GM15510 (cell line): ENCODE results near the gene ZNF70.

ENCODE experiments used
- POLR2A ChIP-seq: IDR thresholded peaks from 3 replicates; pipeline ENCODE4 v1.6.1; 2011; ENCODE audit warnings: borderline replicate concordance; ENCODE audit not compliant: insufficient read length; ENCODE audit errors: extremely low read depth

ZNF70 gene

DNA sequence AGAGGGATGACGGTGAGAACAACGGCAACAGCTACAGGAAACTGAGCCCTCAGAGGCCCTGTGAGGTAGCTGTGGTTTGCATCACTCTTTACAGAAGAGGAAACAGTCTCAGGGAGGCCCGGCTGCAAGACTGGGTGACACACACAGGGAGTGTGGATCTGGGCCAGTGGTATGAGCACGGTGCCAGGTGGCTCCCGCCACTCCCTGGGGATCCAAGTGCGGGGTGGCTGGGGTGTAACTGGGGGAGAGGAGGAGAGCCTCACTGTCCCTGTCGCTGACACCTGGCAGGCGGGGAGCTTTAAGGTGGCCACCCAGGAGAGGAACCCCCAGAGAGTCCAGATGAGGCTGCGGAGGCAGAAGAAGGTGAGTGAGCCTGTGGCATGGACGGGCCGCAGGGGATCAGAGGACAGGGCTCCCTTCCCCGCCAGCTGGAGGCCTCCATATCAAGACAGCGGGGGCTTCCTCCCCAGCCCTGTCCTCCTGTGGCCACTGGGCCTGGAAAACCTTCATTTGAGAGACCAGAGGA is 54.5 kb downstream of the ZNF70 start:
- TF ChIP-seq POLR2A: peak; percentile 22

DNA sequence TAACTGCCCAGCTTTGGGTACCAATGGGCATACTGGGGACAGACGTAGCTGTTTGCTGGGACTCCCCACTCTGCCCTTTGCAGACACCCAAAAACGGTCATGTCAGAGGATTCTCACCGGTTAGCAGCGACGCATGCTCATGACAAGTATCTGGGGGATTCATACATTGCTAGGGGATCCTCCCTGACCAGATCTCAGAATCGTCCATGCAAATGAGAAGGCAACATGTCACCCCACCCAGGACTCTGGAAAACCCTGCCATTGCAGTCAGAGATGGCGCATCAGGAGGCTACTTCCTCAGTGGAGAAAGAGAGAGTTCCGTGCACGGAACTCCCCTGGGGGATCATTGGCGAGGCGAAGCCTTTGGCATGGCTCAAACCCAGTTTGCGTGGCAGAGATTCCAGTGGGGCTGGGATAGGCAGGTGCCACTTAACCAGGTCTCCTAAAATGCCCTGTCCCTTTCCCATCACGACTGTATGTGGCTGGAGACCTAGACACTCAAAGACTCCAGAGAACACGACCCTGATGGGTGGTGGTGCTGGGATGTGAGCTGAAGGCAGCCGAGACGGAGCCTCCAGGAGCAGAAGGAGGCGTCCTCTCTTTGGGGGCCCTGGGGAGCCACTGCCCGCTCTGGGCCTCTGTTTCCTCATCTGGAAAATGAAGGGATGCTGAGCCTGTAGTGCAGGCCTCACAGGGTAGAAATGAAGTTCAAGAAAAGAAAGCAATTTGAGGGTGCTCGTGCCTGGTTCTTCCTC is 55.2 kb downstream of the ZNF70 start:
- TF ChIP-seq POLR2A: no peak

DNA sequence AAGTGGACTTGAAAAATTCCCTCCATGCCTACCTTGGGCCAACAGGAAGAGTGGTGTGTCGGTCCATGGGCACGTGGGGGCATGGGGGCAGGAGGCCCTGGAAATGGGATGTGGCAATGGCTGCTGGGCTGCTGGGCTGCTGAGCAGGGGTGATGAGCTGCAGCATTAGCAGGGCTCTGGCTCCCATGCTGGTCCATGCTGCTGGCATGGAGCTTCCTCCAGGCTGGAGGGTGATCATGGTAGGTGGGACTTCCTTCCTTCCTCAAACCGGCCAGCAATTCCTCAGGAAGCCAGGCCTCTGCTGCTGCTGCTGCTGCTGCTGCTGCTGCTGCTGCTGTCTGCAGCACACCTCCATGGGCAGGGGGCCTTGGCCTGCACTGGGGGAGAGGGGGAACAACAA is 55.8 kb downstream of the ZNF70 start:
- no peak for TF ChIP-seq POLR2A

DNA sequence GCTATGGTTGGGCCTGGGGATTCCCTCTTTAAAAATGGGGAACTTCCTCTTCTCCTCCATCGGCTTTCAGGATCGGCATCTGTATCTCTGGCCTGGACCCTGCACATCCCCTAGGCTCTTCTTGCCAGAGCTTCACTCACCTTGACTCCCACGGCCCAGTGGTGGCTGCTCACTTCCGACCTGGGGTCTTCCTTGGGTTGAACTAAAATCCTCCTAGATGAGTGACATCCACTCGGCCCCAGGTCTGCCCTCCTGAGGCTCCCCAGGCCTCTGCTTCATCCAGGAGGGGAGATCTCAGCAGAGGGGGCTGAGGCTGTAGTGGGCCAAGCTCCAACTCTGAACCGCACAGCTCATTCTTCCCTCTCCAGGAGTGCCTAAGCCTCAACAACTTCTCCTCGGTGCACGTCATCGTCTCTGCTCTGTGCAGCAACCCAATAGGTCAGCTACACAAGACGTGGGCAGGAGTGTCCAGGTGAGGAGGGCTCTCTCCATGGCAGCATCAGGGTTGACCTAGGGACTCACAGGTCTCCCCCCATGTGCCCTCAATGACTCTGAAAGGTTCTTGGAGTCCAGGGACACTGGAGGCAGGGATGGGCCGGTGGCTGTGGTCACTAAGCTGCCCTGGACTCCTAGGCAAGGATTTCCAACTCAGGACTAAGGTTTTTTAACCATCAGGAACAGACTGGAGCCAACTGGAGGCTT is 56.8 kb downstream of the ZNF70 start:
- TF ChIP-seq POLR2A: no peak

DNA sequence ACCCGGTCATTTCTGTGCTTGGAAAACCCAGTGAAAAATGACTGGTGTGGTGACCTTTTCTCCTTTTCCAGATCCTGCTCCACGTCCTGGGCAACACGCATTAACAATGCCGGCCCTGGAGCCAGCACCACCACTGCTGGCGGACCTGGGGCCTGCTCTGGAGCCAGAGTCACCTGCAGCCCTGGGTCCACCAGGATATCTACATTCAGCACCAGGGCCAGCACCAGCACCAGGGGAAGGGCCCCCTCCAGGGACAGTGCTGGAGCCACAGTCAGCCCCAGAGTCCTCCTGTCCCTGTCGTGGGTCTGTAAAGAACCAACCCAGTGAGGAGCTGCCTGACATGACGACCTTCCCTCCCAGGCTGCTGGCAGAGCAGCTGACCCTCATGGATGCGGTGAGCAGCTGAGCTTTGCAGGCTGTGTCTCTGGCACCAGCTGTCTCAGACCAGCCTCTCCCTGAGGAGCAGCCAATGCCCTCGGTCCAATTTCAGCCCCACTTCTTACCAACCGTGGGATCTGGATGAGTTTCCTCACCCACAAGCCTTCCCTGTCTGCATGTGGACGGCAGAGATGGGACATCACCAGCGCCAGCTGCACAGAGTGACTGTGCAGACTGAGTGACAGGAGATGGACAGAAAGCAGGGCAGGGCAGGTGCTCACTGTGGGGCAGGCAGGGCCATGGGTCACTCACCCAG is 58.2 kb downstream of the ZNF70 start:
- no peak for TF ChIP-seq POLR2A

DNA sequence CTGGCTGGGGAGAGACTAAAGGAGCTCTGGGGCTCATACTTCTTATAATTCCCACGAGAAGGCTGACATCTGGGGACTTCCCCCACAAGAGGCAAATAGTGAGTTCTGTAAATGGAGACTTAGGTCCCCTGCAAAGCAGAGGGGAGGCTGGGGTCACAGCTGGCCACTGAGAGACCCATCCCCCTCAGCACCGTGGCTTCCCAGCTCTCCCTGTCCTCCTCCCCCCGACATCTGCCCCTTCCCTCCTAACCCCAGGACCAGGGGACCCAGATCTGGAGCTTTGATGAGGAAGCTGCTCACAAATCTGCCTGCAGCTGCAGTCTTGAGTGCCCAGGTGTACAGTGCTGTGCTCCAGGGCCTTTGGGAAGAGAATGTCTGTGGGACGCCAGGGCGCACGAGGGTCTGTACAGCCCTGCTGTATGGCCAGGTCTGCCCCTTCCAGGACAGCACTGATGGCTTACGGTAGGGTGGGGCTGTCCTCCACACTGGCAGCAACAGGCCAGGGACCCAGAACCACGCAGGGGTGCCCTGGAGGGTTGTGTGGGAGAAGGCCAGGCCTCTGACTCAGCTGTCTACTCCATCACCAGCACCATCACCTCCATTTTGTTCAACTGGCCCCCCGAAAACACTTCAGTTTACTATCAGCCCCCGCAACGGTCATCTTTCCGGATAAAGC is 59.0 kb downstream of the ZNF70 start:
- no peak for TF ChIP-seq POLR2A

DNA sequence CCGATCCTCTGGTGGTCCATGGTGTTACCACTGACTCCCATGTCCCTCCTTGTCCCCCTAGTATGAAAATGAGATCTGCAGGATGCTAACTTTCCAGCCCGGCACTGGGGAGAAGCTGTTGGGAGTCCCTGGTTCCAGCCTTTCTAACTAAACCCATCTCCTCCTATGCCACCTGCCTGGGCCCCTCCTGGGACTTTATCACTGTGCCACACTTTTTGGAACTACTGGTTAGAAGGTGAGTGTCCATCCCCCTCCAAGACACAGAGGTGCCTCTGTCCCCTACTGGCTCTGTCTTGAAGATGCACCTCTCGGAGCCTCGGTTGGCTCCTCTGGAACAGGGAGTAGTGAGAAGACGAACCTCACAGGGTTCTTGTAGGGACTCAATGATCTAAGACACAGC is 60.2 kb downstream of the ZNF70 start, which contains the start of gene RGL4:
Gene RGL4 (plus strand): TSS at position 301 of the 400 bp plus-strand sequence. CDS start 1,018 bp downstream, outside the sequence.
- TF ChIP-seq POLR2A: no peak

DNA sequence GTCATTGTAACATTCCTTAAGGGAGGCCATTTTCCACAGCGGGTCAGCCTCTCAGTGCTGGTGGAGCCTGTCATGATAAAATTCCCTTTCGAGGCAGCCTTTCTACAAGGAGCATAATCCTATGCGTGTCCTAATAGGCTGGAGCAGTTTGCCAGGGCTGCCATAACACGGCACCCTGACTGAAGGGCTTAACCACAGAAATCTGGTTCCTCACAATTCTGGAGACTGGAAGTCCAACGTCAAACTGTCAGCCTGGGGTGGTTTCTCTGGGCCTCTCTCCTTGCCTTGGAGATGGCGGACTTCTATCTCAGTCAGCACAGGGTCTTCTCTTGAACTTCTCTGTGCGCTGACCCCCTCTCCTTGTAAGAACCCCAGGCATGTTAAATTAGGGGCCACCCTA is 61.5 kb downstream of the ZNF70 start:
- TF ChIP-seq POLR2A: no peak
